H9 (cell line): ENCODE measurements around the gene GFPT2. TPM values are rescaled to one million over a fixed set of nuclear protein-coding genes. Genes with fewer than 3 reads are reported as not detected.

Experiments
- DNase-seq: peaks from one replicate; pipeline ENCODE4 v3.0.0-alpha.2; 2017
- H2AFZ ChIP-seq: one replicate; pipeline ENCODE4 v1.6.1; 2013; ENCODE audit warnings: mild to moderate bottlenecking, low read length, control low read depth, moderate library complexity
- H2AK5ac ChIP-seq: 2 replicates; pipeline ENCODE4 v1.6.1; 2013; ENCODE audit warnings: low read length, control low read depth, mixed read lengths; ENCODE audit not compliant: insufficient read length
- H2BK120ac ChIP-seq: one replicate; pipeline ENCODE4 v1.6.1; 2013; ENCODE audit warnings: low read depth, mild to moderate bottlenecking, low read length, control low read depth, inconsistent platforms; ENCODE audit not compliant: poor library complexity, severe bottlenecking
- H2BK12ac ChIP-seq: 2 replicates; pipeline ENCODE4 v1.6.1; 2013; ENCODE audit warnings: low read length, control low read depth, mixed read lengths, low read depth; ENCODE audit not compliant: insufficient read length
- H2BK15ac ChIP-seq: 2 replicates; pipeline ENCODE4 v1.6.1; 2013; ENCODE audit warnings: low read depth, low read length, control low read depth
- H2BK20ac ChIP-seq: one replicate; pipeline ENCODE4 v1.6.1; 2013; ENCODE audit warnings: low read depth, mild to moderate bottlenecking, low read length, control low read depth, inconsistent platforms; ENCODE audit not compliant: poor library complexity, severe bottlenecking
- H2BK5ac ChIP-seq: 2 replicates; pipeline ENCODE4 v1.6.1; 2013; ENCODE audit warnings: low read length, control low read depth, mixed read lengths; ENCODE audit not compliant: insufficient read length
- H3K14ac ChIP-seq: 2 replicates; pipeline ENCODE4 v1.6.1; 2013; ENCODE audit warnings: low read length, control low read depth; ENCODE audit not compliant: insufficient read depth
- H3K18ac ChIP-seq: 2 replicates; pipeline ENCODE4 v1.6.1; 2013; ENCODE audit warnings: low read depth, mild to moderate bottlenecking, mixed read lengths, low read length, control low read depth; ENCODE audit not compliant: insufficient read length
- H3K23ac ChIP-seq: 2 replicates; pipeline ENCODE4 v1.6.1; 2013; ENCODE audit warnings: low read length, control low read depth, mixed read lengths, low read depth; ENCODE audit not compliant: insufficient read length
- H3K23me2 ChIP-seq: 2 replicates; pipeline ENCODE4 v1.6.1; 2013; ENCODE audit warnings: low read depth, mild to moderate bottlenecking, mixed read lengths, low read length, control low read depth; ENCODE audit not compliant: insufficient read length, poor library complexity, severe bottlenecking
- H3K27ac ChIP-seq: 2 replicates; pipeline ENCODE4 v1.5.1; 2013; ENCODE audit warnings: low read length, control low read depth, mixed read lengths, low read depth; ENCODE audit not compliant: insufficient read length
- H3K27me3 ChIP-seq: 2 replicates; pipeline ENCODE4 v1.6.1; 2013; ENCODE audit warnings: low read length, control low read depth, inconsistent platforms; ENCODE audit not compliant: insufficient read depth
- H3K4ac ChIP-seq: 2 replicates; pipeline ENCODE4 v1.6.1; 2013; ENCODE audit warnings: low read depth, mild to moderate bottlenecking, control low read depth, inconsistent platforms, low read length, moderate library complexity
- H3K4me1 ChIP-seq: 2 replicates; pipeline ENCODE4 v1.6.1; 2013; ENCODE audit warnings: low read length, control low read depth, inconsistent platforms; ENCODE audit not compliant: insufficient read depth
- H3K4me2 ChIP-seq: 2 replicates; pipeline ENCODE4 v1.6.1; 2013; ENCODE audit warnings: low read length, control low read depth, mixed read lengths; ENCODE audit not compliant: insufficient read length, insufficient read depth
- H3K56ac ChIP-seq: 2 replicates; pipeline ENCODE4 v1.6.1; 2013; ENCODE audit warnings: low read depth, mild to moderate bottlenecking, mixed read lengths, low read length, control low read depth; ENCODE audit not compliant: insufficient read length
- H3K79me1 ChIP-seq: 2 replicates; pipeline ENCODE4 v1.6.1; 2013; ENCODE audit warnings: low read depth, mild to moderate bottlenecking, moderate library complexity, low read length, control low read depth, inconsistent platforms; ENCODE audit not compliant: insufficient read depth, poor library complexity, severe bottlenecking
- H3K79me2 ChIP-seq: 2 replicates; pipeline ENCODE4 v1.6.1; 2013; ENCODE audit warnings: low read length, control low read depth, inconsistent platforms; ENCODE audit not compliant: insufficient read depth
- H3K9ac ChIP-seq: 2 replicates; pipeline ENCODE4 v1.6.1; 2013; ENCODE audit warnings: low read length, control low read depth, mixed read lengths; ENCODE audit not compliant: insufficient read length; ENCODE audit errors: extremely low read depth
- H3K9me3 ChIP-seq: one replicate; pipeline ENCODE4 v1.6.1; 2013; ENCODE audit warnings: low read depth, low read length, inconsistent platforms; ENCODE audit not compliant: control insufficient read depth
- H3T11ph ChIP-seq: one replicate; pipeline ENCODE4 v1.6.1; 2013; ENCODE audit warnings: mild to moderate bottlenecking, low read length, control low read depth, inconsistent platforms
- H4K20me1 ChIP-seq: one replicate; pipeline ENCODE4 v1.6.1; 2013; ENCODE audit not compliant: control insufficient read depth, insufficient read length, insufficient read depth
- H4K5ac ChIP-seq: 2 replicates; pipeline ENCODE4 v1.6.1; 2013; ENCODE audit warnings: low read depth, mild to moderate bottlenecking, mixed read lengths, low read length, control low read depth; ENCODE audit not compliant: insufficient read length
- H4K8ac ChIP-seq: replicated peaks from 2 replicates; pipeline ENCODE4 v1.6.1; 2013; ENCODE audit warnings: low read length, control low read depth, mixed read lengths, low read depth; ENCODE audit not compliant: insufficient read length
- H4K91ac ChIP-seq: 2 replicates; pipeline ENCODE4 v1.6.1; 2013; ENCODE audit warnings: low read depth, mild to moderate bottlenecking, moderate library complexity, mixed read lengths, low read length, control low read depth; ENCODE audit not compliant: insufficient read length
- H3K27ac Mint-ChIP-seq, 3 experiments: 2 replicates in 2 of 3; 3 replicates in 1 of 3; pipeline ENCODE4 v1.8.0; 2020 to 2021; ENCODE audit warnings: mixed read lengths in 3 of 3, mild to moderate bottlenecking in 1 of 3, moderate library complexity in 1 of 3
- H3K27me3 Mint-ChIP-seq: 2 replicates; pipeline ENCODE4 v1.8.0; 2021; ENCODE audit warnings: low read depth, mild to moderate bottlenecking, moderate library complexity, mixed read lengths
- H3K36me3 Mint-ChIP-seq, 3 experiments: 2 replicates in 2 of 3; 3 replicates in 1 of 3; pipeline ENCODE4 v1.8.0; 2020 to 2021; ENCODE audit warnings: low read depth in 3 of 3, mixed read lengths in 3 of 3; ENCODE audit not compliant: insufficient read depth in 1 of 3
- H3K4me1 Mint-ChIP-seq, 2 experiments: 2 replicates each; pipeline ENCODE4 v1.8.0; 2020; ENCODE audit warnings: mixed read lengths in 2 of 2
- H3K4me3 Mint-ChIP-seq, 2 experiments: 2 replicates in 1 of 2; 3 replicates in 1 of 2; pipeline ENCODE4 v1.8.0; 2020 to 2021; ENCODE audit warnings: mild to moderate bottlenecking in 2 of 2, mixed read lengths in 2 of 2, moderate library complexity in 1 of 2
- H3K9me3 Mint-ChIP-seq, 2 experiments: 2 replicates in 1 of 2; 3 replicates in 1 of 2; pipeline ENCODE4 v1.8.0; 2020; ENCODE audit warnings: mild to moderate bottlenecking in 2 of 2, mixed read lengths in 2 of 2, moderate library complexity in 1 of 2
- WGBS: extraction: QIAGEN DNeasy Blood & Tissue Kit; methylation state at CpG from one replicate; pipeline ENCODE4 v1.1.7; 2013; ENCODE audit warnings: missing lambda C conversion rate, low lambda C conversion rate, mixed read lengths; ENCODE audit not compliant: insufficient read length; ENCODE audit errors: extremely low coverage; 5-methylcytosine and 5-hydroxymethylcytosine counted together
- total RNA-seq: library from RNA; stranded (reverse); gene quantifications from 2 replicates; pipeline ENCODE4 v1.2.1, GENCODE V29; 2021
- TF ChIP-seq, protein P1 (sequence below): fragments of 200-600 bp; sonication (generic); conservative IDR thresholded peaks from 3 replicates; pipeline ENCODE4 v1.8.0; 2021; ENCODE audit warnings: antibody characterized with exemption, mild to moderate bottlenecking

Gene GFPT2
- total RNA-seq, 1 experiment from 2014 or later: 89.8 TPM

DNA sequence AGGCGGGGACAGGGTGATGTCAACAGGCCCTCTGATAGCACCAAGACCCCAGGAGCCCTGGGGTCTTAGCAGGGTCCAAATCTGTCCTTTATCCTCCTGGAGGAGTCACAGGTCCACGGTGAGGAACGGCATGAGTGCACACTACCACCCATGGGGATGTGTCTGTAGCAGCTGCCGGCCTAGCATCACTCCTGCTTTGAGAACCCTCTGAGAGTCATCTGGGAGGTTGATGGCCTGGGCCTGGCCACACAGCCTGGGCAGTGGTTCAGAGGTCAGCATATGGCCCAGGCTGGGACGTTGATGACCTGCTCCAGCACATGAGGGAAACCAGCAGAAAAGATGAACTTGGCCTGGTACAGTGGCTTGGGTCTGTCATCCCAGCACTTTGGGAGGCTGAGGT, 1.8 kb upstream of the GFPT2 start:
- Histone ChIP-seq H3K23me2 (peaks cover 17% of the 10 kb centered on the region), H2AFZ (no peak overlapping the region), H4K91ac (no peak overlapping the region), H3K4me2 (no peak overlapping the region), H2BK12ac (no peak overlapping the region), H3K27me3 (peaks cover 6% of the 10 kb centered on the region; the same call in 1 of the 2 replicates), H3K4me1 (peaks cover 7% of the 10 kb centered on the region; the same call in 1 of the 2 replicates), H3K18ac (no peak overlapping the region), H2BK15ac (no peak overlapping the region), H3K27ac (no peak overlapping the region), H3K4ac (no peak overlapping the region), H3K14ac (no peak overlapping the region), H3K79me1 (peaks cover 4% of the 10 kb centered on the region), H3K23ac (no peak overlapping the region), H4K5ac (no peak overlapping the region), H4K20me1 (peaks cover 3% of the 10 kb centered on the region), H2BK120ac (no peak overlapping the region), H3K79me2 (peaks cover 26% of the 10 kb centered on the region; the same call in 1 of the 2 replicates), H2BK20ac (no peak overlapping the region), H3T11ph (no peak overlapping the region), H2BK5ac (no peak overlapping the region), H3K9me3 (no peaks in the 10 kb centered on the region), H3K56ac (no peak overlapping the region), H2AK5ac (no peak overlapping the region), H3K9ac (no peak overlapping the region), H4K8ac (no peak overlapping the region)
- no peak for DNase-seq
- peaks cover 8 to 10% of the 10 kb centered on the region in 2 experiments for H3K9me3 Mint-ChIP-seq
- peaks cover 32% of the 10 kb centered on the region for H3K27me3 Mint-ChIP-seq
- no peak overlapping the region; a peak in 1 of 5 replicates for H3K4me3 Mint-ChIP-seq
- TF ChIP-seq, protein P1, sequence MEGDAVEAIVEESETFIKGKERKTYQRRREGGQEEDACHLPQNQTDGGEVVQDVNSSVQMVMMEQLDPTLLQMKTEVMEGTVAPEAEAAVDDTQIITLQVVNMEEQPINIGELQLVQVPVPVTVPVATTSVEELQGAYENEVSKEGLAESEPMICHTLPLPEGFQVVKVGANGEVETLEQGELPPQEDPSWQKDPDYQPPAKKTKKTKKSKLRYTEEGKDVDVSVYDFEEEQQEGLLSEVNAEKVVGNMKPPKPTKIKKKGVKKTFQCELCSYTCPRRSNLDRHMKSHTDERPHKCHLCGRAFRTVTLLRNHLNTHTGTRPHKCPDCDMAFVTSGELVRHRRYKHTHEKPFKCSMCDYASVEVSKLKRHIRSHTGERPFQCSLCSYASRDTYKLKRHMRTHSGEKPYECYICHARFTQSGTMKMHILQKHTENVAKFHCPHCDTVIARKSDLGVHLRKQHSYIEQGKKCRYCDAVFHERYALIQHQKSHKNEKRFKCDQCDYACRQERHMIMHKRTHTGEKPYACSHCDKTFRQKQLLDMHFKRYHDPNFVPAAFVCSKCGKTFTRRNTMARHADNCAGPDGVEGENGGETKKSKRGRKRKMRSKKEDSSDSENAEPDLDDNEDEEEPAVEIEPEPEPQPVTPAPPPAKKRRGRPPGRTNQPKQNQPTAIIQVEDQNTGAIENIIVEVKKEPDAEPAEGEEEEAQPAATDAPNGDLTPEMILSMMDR: no peak
- H3K27ac Mint-ChIP-seq: no peak overlapping the region
- peaks cover 10 to 18% (median 14%) of the 10 kb centered on the region in 3 experiments for H3K36me3 Mint-ChIP-seq
- WGBS: no CpG with 5 or more reads among the region's 5 CpGs
- H3K4me1 Mint-ChIP-seq: peaks cover 26 to 29% of the 10 kb centered on the region in 2 experiments
